Measurements from ENCODE around the gene PIGQ.
A peak's percentile ranks its signal among the peaks of the same experiment; 100 is the strongest.

Gene PIGQ

DNA sequence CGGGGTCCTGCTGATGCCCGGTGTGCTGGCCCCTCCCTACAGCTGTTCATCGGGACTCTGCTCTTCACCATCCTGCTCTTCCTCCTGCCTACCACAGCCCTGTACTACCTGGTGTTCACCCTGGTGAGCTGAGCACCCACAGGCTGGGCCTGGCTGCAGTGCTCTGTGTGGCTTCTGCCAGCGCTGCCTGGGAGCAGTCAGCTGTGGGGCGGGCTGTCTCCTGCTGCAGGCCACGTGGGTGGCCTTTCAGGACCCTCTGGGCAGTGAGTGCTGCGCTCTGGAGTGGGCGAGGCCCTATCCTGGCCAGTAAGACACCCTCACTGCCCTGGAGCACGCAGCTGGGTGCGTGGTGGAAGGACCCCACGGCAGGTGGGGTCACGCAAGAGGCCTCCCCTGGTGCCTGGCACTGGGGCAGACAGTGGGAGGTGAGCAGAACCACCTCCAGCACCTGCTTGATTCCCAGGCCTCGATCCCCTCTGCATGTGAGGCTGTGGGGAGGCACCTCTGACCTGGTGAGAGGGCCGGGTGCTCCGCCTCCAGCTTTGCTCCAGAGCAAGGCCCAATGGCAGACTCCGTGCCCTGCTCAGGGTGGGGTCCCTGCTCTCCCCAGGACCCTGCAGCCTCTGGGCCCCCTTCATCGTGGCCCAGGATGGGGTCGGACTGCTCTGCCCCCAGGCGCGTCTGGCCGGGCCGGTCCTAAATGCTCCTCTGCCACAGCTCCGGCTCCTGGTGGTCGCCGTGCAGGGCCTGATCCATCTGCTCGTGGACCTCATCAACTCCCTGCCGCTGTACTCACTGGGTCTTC lies 10.6 kb downstream of the PIGQ start:
- Histone ChIP-seq H3K4me1 (ENCODE audit: control insufficient read depth in 2 of 2, insufficient read depth in 2 of 2, low read length in 2 of 2) (no peaks in the 10 kb centered on the region), H3K9me3 (ENCODE audit: control insufficient read depth in 2 of 2, low read length in 2 of 2) (no peaks in the 10 kb centered on the region), H3K36me3 (ENCODE audit: control insufficient read depth in 2 of 2, insufficient read depth in 2 of 2, low read length in 2 of 2) (peaks cover 2 to 3% of the 10 kb centered on the region in 2 donors), H3K27me3 (ENCODE audit: control insufficient read depth in 2 of 2, insufficient read depth in 2 of 2, low read length in 2 of 2) (no peaks in the 10 kb centered on the region), H3K4me3 (ENCODE audit: low read length in 2 of 2) (no peak overlapping the region), H3K9ac (ENCODE audit: low read depth in 1 of 2, low read length in 2 of 2) (no peak overlapping the region), H3K27ac (ENCODE audit: low read depth in 2 of 2, low read length in 2 of 2) (no peak overlapping the region)

DNA sequence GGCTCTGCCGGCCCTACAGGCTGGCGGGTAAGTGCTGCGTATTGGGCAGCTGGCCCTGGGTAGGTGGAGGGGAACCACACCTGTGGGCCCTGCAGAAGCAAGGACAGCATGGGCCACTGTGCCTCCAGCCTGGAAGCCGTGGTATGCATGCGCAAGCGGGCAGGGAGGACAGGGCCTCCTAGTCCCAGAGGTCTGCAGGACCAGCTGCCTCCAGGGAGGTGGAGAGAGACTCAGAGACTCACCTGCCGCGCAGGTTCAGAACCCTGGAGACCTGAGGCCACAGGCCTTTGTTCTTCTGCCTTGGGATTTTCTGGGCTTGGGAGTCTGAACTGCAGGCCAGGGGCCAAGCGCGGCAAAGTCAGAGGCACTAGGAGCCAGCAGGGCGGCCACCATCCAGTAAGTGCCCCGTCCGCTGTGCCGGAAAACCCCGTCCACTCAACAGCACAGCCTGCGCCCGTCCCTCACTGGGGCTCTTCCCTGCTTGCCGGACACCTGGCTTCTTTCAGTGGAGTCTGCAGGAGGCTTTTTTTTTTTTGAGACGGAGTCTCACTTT lies 11.3 kb downstream of the PIGQ start:
- no peaks in the 10 kb centered on the region for H3K9me3 ChIP-seq (ENCODE audit: control insufficient read depth in 2 of 2, low read length in 2 of 2)
- H3K27me3 ChIP-seq (ENCODE audit: control insufficient read depth in 2 of 2, insufficient read depth in 2 of 2, low read length in 2 of 2): no peaks in the 10 kb centered on the region
- no peak overlapping the region for H3K4me3 ChIP-seq (ENCODE audit: low read length in 2 of 2)
- H3K9ac ChIP-seq (ENCODE audit: low read depth in 1 of 2, low read length in 2 of 2): no peak overlapping the region
- no peak overlapping the region for H3K27ac ChIP-seq (ENCODE audit: low read depth in 2 of 2, low read length in 2 of 2)
- H3K4me1 ChIP-seq (ENCODE audit: control insufficient read depth in 2 of 2, insufficient read depth in 2 of 2, low read length in 2 of 2): no peaks in the 10 kb centered on the region
- peaks cover 0 to 3% of the 10 kb centered on the region in 2 donors for H3K36me3 ChIP-seq (ENCODE audit: control insufficient read depth in 2 of 2, insufficient read depth in 2 of 2, low read length in 2 of 2)

DNA sequence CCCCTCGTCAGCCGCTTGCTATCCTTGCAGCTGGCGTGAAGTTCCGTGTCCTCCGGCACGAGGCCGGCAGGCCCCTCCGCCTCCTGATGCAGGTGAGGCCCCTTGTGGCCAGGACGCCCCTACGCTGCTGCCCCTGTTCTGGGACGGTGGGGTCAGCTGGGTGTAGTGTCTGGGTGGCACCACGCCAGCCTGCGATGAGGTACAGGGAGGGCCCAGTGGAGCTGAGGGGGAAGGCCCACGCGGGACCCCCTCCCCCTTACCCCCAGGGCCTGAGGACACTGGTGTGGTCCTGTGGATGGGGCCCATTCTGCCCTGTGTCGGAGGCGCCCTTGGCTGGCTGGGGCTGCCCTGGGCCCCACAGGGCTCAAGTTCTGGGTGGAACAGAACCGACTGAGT lies 12.4 kb downstream of the PIGQ start:
- no peak overlapping the region for H3K9ac ChIP-seq (ENCODE audit: low read depth in 1 of 2, low read length in 2 of 2)
- H3K27ac ChIP-seq (ENCODE audit: low read depth in 2 of 2, low read length in 2 of 2): no peak overlapping the region
- H3K9me3 ChIP-seq (ENCODE audit: control insufficient read depth in 2 of 2, low read length in 2 of 2): no peaks in the 10 kb centered on the region
- H3K4me3 ChIP-seq (ENCODE audit: low read length in 2 of 2): no peak overlapping the region
- H3K27me3 ChIP-seq (ENCODE audit: control insufficient read depth in 2 of 2, insufficient read depth in 2 of 2, low read length in 2 of 2): peaks cover 0 to 2% of the 10 kb centered on the region in 2 donors
- H3K36me3 ChIP-seq (ENCODE audit: control insufficient read depth in 2 of 2, insufficient read depth in 2 of 2, low read length in 2 of 2): peaks cover 0 to 3% of the 10 kb centered on the region in 2 donors
- peaks cover 0 to 3% of the 10 kb centered on the region in 2 donors for H3K4me1 ChIP-seq (ENCODE audit: control insufficient read depth in 2 of 2, insufficient read depth in 2 of 2, low read length in 2 of 2)

GRCh38 chr16:582614-583331 lies 13.0 kb downstream of the PIGQ start:
- H3K9ac ChIP-seq (ENCODE audit: low read depth in 1 of 2, low read length in 2 of 2): no peak overlapping the region
- H3K36me3 ChIP-seq (ENCODE audit: control insufficient read depth in 2 of 2, insufficient read depth in 2 of 2, low read length in 2 of 2): peaks cover 0 to 3% of the 10 kb centered on the region in 2 donors
- H3K4me3 ChIP-seq (ENCODE audit: low read length in 2 of 2): no peak overlapping the region
- H3K27me3 ChIP-seq (ENCODE audit: control insufficient read depth in 2 of 2, insufficient read depth in 2 of 2, low read length in 2 of 2): peaks cover 0 to 2% of the 10 kb centered on the region in 2 donors
- H3K27ac ChIP-seq (ENCODE audit: low read depth in 2 of 2, low read length in 2 of 2): no peak overlapping the region
- peaks cover 2 to 6% of the 10 kb centered on the region in 2 donors for H3K4me1 ChIP-seq (ENCODE audit: control insufficient read depth in 2 of 2, insufficient read depth in 2 of 2, low read length in 2 of 2)
- no peaks in the 10 kb centered on the region for H3K9me3 ChIP-seq (ENCODE audit: control insufficient read depth in 2 of 2, low read length in 2 of 2)

DNA sequence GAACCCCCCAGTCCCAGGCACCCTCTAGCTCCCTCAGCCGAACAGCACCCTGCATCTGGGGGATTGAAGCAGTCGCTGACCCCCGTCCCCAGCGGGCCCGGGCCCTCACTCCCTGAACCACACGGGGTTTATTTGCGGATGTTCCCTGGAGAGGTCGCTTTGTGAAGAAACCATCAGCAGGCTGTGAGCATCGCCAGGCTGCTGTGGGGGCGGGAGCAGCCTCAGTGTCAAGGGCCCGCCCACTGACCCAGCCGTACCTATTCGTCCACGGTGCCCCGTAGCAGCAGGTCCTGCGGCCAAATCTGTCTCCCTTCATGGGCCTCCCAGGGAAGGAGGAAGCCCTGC lies 13.7 kb downstream of the PIGQ start:
- no peaks in the 10 kb centered on the region for H3K9me3 ChIP-seq (ENCODE audit: control insufficient read depth in 2 of 2, low read length in 2 of 2)
- H3K36me3 ChIP-seq (ENCODE audit: control insufficient read depth in 2 of 2, insufficient read depth in 2 of 2, low read length in 2 of 2): peaks cover 0 to 3% of the 10 kb centered on the region in 2 donors
- peaks cover 0 to 2% of the 10 kb centered on the region in 2 donors for H3K27me3 ChIP-seq (ENCODE audit: control insufficient read depth in 2 of 2, insufficient read depth in 2 of 2, low read length in 2 of 2)
- H3K9ac ChIP-seq (ENCODE audit: low read depth in 1 of 2, low read length in 2 of 2): no peak overlapping the region
- H3K27ac ChIP-seq (ENCODE audit: low read depth in 2 of 2, low read length in 2 of 2): no peak overlapping the region
- H3K4me3 ChIP-seq (ENCODE audit: low read length in 2 of 2): no peak overlapping the region
- peaks cover 9 to 12% of the 10 kb centered on the region in 2 donors for H3K4me1 ChIP-seq (ENCODE audit: control insufficient read depth in 2 of 2, insufficient read depth in 2 of 2, low read length in 2 of 2)

DNA sequence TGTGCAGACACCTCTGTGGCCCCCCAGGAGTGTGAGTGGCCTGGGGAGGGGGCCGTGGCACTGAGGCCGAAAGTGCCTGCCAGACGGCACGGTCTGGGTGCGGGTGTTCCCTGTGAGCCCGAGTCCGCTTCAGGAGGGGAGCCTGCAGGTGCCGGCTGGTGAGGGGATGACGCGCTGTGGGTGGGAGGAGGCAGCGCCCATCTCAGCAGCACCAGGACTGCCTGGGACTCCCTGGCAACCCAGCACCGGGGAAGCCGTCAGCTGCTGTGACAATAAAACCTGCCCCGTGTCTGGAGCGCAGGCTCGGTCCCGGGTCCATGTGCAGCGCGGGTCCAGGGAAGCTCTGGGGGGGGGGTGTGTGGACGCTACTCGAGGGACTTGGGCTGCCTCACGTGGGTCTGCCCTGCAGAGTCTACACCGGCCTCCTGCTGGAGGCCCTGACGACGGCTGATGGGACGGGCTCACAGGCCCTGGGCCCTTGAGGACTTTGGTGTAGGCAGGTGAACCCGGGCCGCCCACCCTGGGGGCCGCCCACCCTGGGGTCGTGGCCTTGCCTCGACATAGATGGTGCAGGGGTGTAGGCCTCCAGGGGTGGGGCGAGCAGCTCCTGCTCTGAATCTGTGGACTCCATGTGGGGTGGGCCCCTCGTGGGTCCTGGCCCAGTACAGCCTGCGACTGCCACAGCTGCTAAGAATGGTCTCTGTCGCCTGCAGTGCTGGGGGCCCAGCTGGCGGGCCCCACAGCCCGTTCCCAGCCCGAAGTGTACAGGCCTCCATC lies 14.2 kb downstream of the PIGQ start:
- Histone ChIP-seq H3K27me3 (ENCODE audit: control insufficient read depth in 2 of 2, insufficient read depth in 2 of 2, low read length in 2 of 2) (peaks cover 0 to 2% of the 10 kb centered on the region in 2 donors), H3K27ac (ENCODE audit: low read depth in 2 of 2, low read length in 2 of 2) (no peak overlapping the region), H3K36me3 (ENCODE audit: control insufficient read depth in 2 of 2, insufficient read depth in 2 of 2, low read length in 2 of 2) (peaks cover 0 to 3% of the 10 kb centered on the region in 2 donors), H3K9me3 (ENCODE audit: control insufficient read depth in 2 of 2, low read length in 2 of 2) (no peaks in the 10 kb centered on the region), H3K4me1 (ENCODE audit: control insufficient read depth in 2 of 2, insufficient read depth in 2 of 2, low read length in 2 of 2) (peaks cover 10 to 15% of the 10 kb centered on the region in 2 donors), H3K4me3 (ENCODE audit: low read length in 2 of 2) (no peak overlapping the region), H3K9ac (ENCODE audit: low read depth in 1 of 2, low read length in 2 of 2) (no peak overlapping the region)

- peaks cover 0 to 2% of the 10 kb centered on the region in 2 donors for H3K27me3 ChIP-seq (ENCODE audit: control insufficient read depth in 2 of 2, insufficient read depth in 2 of 2, low read length in 2 of 2)
- H3K4me1 ChIP-seq (ENCODE audit: control insufficient read depth in 2 of 2, insufficient read depth in 2 of 2, low read length in 2 of 2): peaks cover 10 to 16% of the 10 kb centered on the region in 2 donors
- peaks cover 0 to 3% of the 10 kb centered on the region in 2 donors for H3K36me3 ChIP-seq (ENCODE audit: control insufficient read depth in 2 of 2, insufficient read depth in 2 of 2, low read length in 2 of 2)
- no peak overlapping the region for H3K4me3 ChIP-seq (ENCODE audit: low read length in 2 of 2)
- no peak overlapping the region for H3K9ac ChIP-seq (ENCODE audit: low read depth in 1 of 2, low read length in 2 of 2)
- no peak overlapping the region for H3K27ac ChIP-seq (ENCODE audit: low read depth in 2 of 2, low read length in 2 of 2)
- H3K9me3 ChIP-seq (ENCODE audit: control insufficient read depth in 2 of 2, low read length in 2 of 2): no peaks in the 10 kb centered on the region
Observed at GRCh38 chr16:585351-585750, 15.6 kb downstream of the PIGQ start.

GRCh38 chr16:586047-586644 lies 16.4 kb downstream of the PIGQ start:
- Histone ChIP-seq H3K9me3 (ENCODE audit: control insufficient read depth in 2 of 2, low read length in 2 of 2) (no peaks in the 10 kb centered on the region), H3K9ac (ENCODE audit: low read depth in 1 of 2, low read length in 2 of 2) (no peak overlapping the region), H3K27ac (ENCODE audit: low read depth in 2 of 2, low read length in 2 of 2) (no peak overlapping the region), H3K36me3 (ENCODE audit: control insufficient read depth in 2 of 2, insufficient read depth in 2 of 2, low read length in 2 of 2) (peaks cover 0 to 3% of the 10 kb centered on the region in 2 donors), H3K27me3 (ENCODE audit: control insufficient read depth in 2 of 2, insufficient read depth in 2 of 2, low read length in 2 of 2) (peaks cover 0 to 2% of the 10 kb centered on the region in 2 donors), H3K4me3 (ENCODE audit: low read length in 2 of 2) (no peak overlapping the region), H3K4me1 (ENCODE audit: control insufficient read depth in 2 of 2, insufficient read depth in 2 of 2, low read length in 2 of 2) (peaks cover 17 to 24% of the 10 kb centered on the region in 2 donors)

- Histone ChIP-seq H3K9ac (ENCODE audit: low read depth in 1 of 2, low read length in 2 of 2) (peak overlapping the region in 1 of 2 donors; percentile 98), H3K4me3 (ENCODE audit: low read length in 2 of 2) (no peak overlapping the region), H3K9me3 (ENCODE audit: control insufficient read depth in 2 of 2, low read length in 2 of 2) (no peaks in the 10 kb centered on the region), H3K4me1 (ENCODE audit: control insufficient read depth in 2 of 2, insufficient read depth in 2 of 2, low read length in 2 of 2) (peaks cover 23 to 29% of the 10 kb centered on the region in 2 donors), H3K36me3 (ENCODE audit: control insufficient read depth in 2 of 2, insufficient read depth in 2 of 2, low read length in 2 of 2) (peaks cover 0 to 3% of the 10 kb centered on the region in 2 donors), H3K27ac (ENCODE audit: low read depth in 2 of 2, low read length in 2 of 2) (no peak overlapping the region), H3K27me3 (ENCODE audit: control insufficient read depth in 2 of 2, insufficient read depth in 2 of 2, low read length in 2 of 2) (peaks cover 0 to 2% of the 10 kb centered on the region in 2 donors)
Observed at GRCh38 chr16:586645-587590, 17.1 kb downstream of the PIGQ start.
